Brain microvascular endothelial cell (primary cell): Measurements from ENCODE around the gene ACTR6.
"Not testable (repeated sequence)": the region's sequence is repeated elsewhere in the genome, so short reads cannot be mapped to it uniquely, and the experiment has no call there.

Source experiments
- DNase-seq: peaks from one replicate; pipeline ENCODE4 v3.0.0-alpha.2; 2020
- H3K27ac ChIP-seq: fragments of 250-450 bp; sonication (Bioruptor Pico); 2 replicates; pipeline ENCODE4 v1.5.1; 2020; ENCODE audit warnings: mild to moderate bottlenecking, moderate library complexity
- H3K27me3 ChIP-seq: fragments of 250-450 bp; sonication (Bioruptor Pico); replicated peaks from 2 replicates; pipeline ENCODE4 v1.5.1; 2020; ENCODE audit warnings: mild to moderate bottlenecking
- H3K36me3 ChIP-seq: fragments of 250-450 bp; sonication (Bioruptor Pico); replicated peaks from 2 replicates; pipeline ENCODE4 v1.5.1; 2020; ENCODE audit warnings: mild to moderate bottlenecking
- H3K4me3 ChIP-seq: 2 replicates; pipeline ENCODE4 v1.5.1; 2011; ENCODE audit warnings: low read depth, mild to moderate bottlenecking, control low read depth, low read length, moderate library complexity
- CTCF ChIP-seq: IDR thresholded peaks from 2 replicates; pipeline ENCODE4 v1.5.1; 2011; ENCODE audit warnings: low read depth, mild to moderate bottlenecking, moderate library complexity, low read length, control low read depth, inconsistent platforms; ENCODE audit errors: missing control alignments
- in situ Hi-C: cut with HindIII; loops from 2 replicates; pipeline ENCODE4 v1.10.0; 2017; ENCODE audit warnings: low sequenced_read_pairs, low pct_ligation_motif_present

ACTR6 gene

DNA sequence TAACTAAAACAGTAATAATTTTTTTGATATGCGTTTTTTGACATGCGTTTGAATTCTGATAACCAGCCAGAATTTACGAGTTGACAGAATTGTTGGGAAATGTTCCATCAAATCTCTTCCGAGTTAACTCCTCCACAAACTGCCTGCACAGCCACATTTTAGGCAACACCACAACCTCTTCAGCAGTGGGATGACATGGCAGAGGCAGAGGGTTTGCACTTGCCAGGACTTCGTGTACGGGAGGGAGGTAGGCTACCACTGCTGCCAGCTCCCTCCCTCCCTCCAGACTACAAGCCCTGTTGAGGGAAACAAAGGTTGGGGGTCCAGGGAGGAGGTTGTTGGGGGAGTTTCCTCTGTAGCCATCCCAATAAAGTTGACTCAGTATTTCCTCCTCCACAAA lies 14.5 kb upstream of the ACTR6 start:
- Histone ChIP-seq H3K27me3 (no peaks in the 10 kb centered on the region), H3K27ac (no peak overlapping the region), H3K36me3 (no peaks in the 10 kb centered on the region), H3K4me3 (no peak overlapping the region)
- TF ChIP-seq CTCF: no peak
- DNase-seq: no peak
- in situ Hi-C loops: no loop called here

- in situ Hi-C loops: no loop called here
Measured at GRCh38 chr12:100187068-100187467, 13.5 kb upstream of the ACTR6 start.

GRCh38 chr12:100187857-100188519 lies 12.6 kb upstream of the ACTR6 start:
- Histone ChIP-seq H3K27me3 (no peaks in the 10 kb centered on the region), H3K27ac (no peak overlapping the region), H3K36me3 (no peaks in the 10 kb centered on the region), H3K4me3 (no peak overlapping the region)
- no peak for DNase-seq
- in situ Hi-C loops: no loop called here
- no peak for TF ChIP-seq CTCF

More at GRCh38 chr12:100187068-100187467, 13.5 kb upstream of the ACTR6 start:
- Histone ChIP-seq H3K36me3 (no peaks in the 10 kb centered on the region), H3K27ac (no peak overlapping the region), H3K27me3 (no peaks in the 10 kb centered on the region), H3K4me3 (no peak overlapping the region)
- no peak for TF ChIP-seq CTCF
- DNase-seq: no peak

GRCh38 chr12:100188888-100189635 lies 11.6 kb upstream of the ACTR6 start:
- H3K36me3 ChIP-seq, in situ Hi-C loops, H3K27ac ChIP-seq, H3K4me3 ChIP-seq, H3K27me3 ChIP-seq, DNase-seq: not testable (repeated sequence)

GRCh38 chr12:100189636-100190394 lies 10.8 kb upstream of the ACTR6 start:
- no peak for DNase-seq
- in situ Hi-C loops: no loop called here
- Histone ChIP-seq H3K4me3 (no peak overlapping the region), H3K27ac (no peak overlapping the region), H3K36me3 (no peaks in the 10 kb centered on the region), H3K27me3 (no peaks in the 10 kb centered on the region)
- TF ChIP-seq CTCF: no peak

- H3K4me3 ChIP-seq: no peak overlapping the region
- no peak overlapping the region for H3K27ac ChIP-seq
- no peak for DNase-seq
- H3K36me3 ChIP-seq: no peaks in the 10 kb centered on the region
- no peaks in the 10 kb centered on the region for H3K27me3 ChIP-seq
- in situ Hi-C loops: no loop called here
- no peak for TF ChIP-seq CTCF
Measured at GRCh38 chr12:100193085-100193484, 7.5 kb upstream of the ACTR6 start.
